SK-N-SH treated with all-trans-retinoic acid at 6 μM for 48 hours (cell line): ENCODE results near the gene PPIG.

Experiments
- ATAC-seq: fragments of 200-7000 bp; cut with Tn5 transposase; 3 replicates; pipeline ENCODE4 v1.9.1; 2020; ENCODE audit warnings: mild to moderate bottlenecking, moderate library complexity
- ARNTL ChIP-seq: fragments of 450-650 bp; formaldehyde crosslinking; IDR thresholded peaks from 2 replicates; pipeline ENCODE4 v1.5.0; 2020; ENCODE audit warnings: low read depth, mild to moderate bottlenecking, moderate library complexity, borderline replicate concordance
- BACH2 ChIP-seq: fragments of 250-450 bp; sonication (Bioruptor Pico); IDR thresholded peaks from 2 replicates; pipeline ENCODE4 v1.9.0; 2021; ENCODE audit warnings: mild to moderate bottlenecking, borderline replicate concordance
- CSDC2 ChIP-seq: fragments of 250-450 bp; sonication (Bioruptor Pico); IDR thresholded peaks from 2 replicates; pipeline ENCODE4 v1.5.0; 2020; ENCODE audit warnings: mild to moderate bottlenecking, moderate library complexity
- ESRRG ChIP-seq: fragments of 250-450 bp; sonication (Bioruptor Pico); IDR thresholded peaks from 2 replicates; pipeline ENCODE4 v1.6.1; 2021; ENCODE audit warnings: mild to moderate bottlenecking
- GLIS3 ChIP-seq: fragments of 250-450 bp; sonication (Bioruptor Pico); IDR thresholded peaks from 2 replicates; pipeline ENCODE4 v1.5.0; 2020; ENCODE audit warnings: mild to moderate bottlenecking, moderate library complexity
- ISL1 ChIP-seq: fragments of 250-450 bp; sonication (Bioruptor Pico); IDR thresholded peaks from 2 replicates; pipeline ENCODE4 v2.1.2; 2022; ENCODE audit warnings: mild to moderate bottlenecking, moderate library complexity
- OSR1 ChIP-seq: fragments of 250-450 bp; sonication (Bioruptor Pico); IDR thresholded peaks from 2 replicates; pipeline ENCODE4 v1.8.0; 2022; ENCODE audit warnings: moderate library complexity, mild to moderate bottlenecking, inconsistent platforms
- PPARA ChIP-seq: fragments of 250-450 bp; sonication (Bioruptor Pico); IDR thresholded peaks from 2 replicates; pipeline ENCODE4 v1.5.0; 2020; ENCODE audit warnings: mild to moderate bottlenecking, borderline replicate concordance
- TCF4 ChIP-seq: fragments of 250-450 bp; sonication (Bioruptor Pico); IDR thresholded peaks from 2 replicates; pipeline ENCODE4 v1.8.0; 2021; ENCODE audit warnings: mild to moderate bottlenecking, moderate library complexity, borderline replicate concordance
- TOX ChIP-seq: fragments of 250-450 bp; sonication (Bioruptor Pico); IDR thresholded peaks from 2 replicates; pipeline ENCODE4 v1.8.0; 2021; ENCODE audit warnings: mild to moderate bottlenecking, moderate library complexity, borderline replicate concordance
- ZC3H10 ChIP-seq: fragments of 250-450 bp; sonication (Bioruptor Pico); IDR thresholded peaks from 2 replicates; pipeline ENCODE4 v1.5.1; 2021; ENCODE audit warnings: mild to moderate bottlenecking, moderate library complexity
- ZFP30 ChIP-seq: fragments of 450-650 bp; formaldehyde crosslinking; IDR thresholded peaks from 2 replicates; pipeline ENCODE4 v1.5.0; 2022; ENCODE audit warnings: mild to moderate bottlenecking, moderate library complexity
- ZNF70 ChIP-seq: fragments of 450-650 bp; formaldehyde crosslinking; IDR thresholded peaks from 2 replicates; pipeline ENCODE4 v1.5.0; 2020; ENCODE audit warnings: mild to moderate bottlenecking, moderate library complexity
- ZNF8 ChIP-seq: fragments of 450-650 bp; formaldehyde crosslinking; IDR thresholded peaks from 2 replicates; pipeline ENCODE4 v1.5.0; 2020; ENCODE audit warnings: mild to moderate bottlenecking, moderate library complexity
- TF ChIP-seq, protein P1 (sequence below): fragments of 250-450 bp; sonication (Bioruptor Pico); IDR thresholded peaks from 2 replicates; pipeline ENCODE4 v1.8.0; 2020; ENCODE audit warnings: mild to moderate bottlenecking, moderate library complexity, borderline replicate concordance
- TF ChIP-seq, protein P2 (sequence below): fragments of 250-450 bp; sonication (Bioruptor Pico); IDR thresholded peaks from 2 replicates; pipeline ENCODE4 v1.5.1; 2021; ENCODE audit warnings: mild to moderate bottlenecking, moderate library complexity
- TF ChIP-seq, protein P3 (sequence below): fragments of 250-450 bp; sonication (Bioruptor Pico); IDR thresholded peaks from 2 replicates; pipeline ENCODE4 v1.5.0; 2020; ENCODE audit warnings: mild to moderate bottlenecking, moderate library complexity
- TF ChIP-seq, protein P4 (sequence below): fragments of 250-450 bp; sonication (Bioruptor Pico); IDR thresholded peaks from 2 replicates; pipeline ENCODE4 v1.8.0; 2021; ENCODE audit warnings: low read depth, mild to moderate bottlenecking, moderate library complexity, borderline replicate concordance

PPIG gene

DNA sequence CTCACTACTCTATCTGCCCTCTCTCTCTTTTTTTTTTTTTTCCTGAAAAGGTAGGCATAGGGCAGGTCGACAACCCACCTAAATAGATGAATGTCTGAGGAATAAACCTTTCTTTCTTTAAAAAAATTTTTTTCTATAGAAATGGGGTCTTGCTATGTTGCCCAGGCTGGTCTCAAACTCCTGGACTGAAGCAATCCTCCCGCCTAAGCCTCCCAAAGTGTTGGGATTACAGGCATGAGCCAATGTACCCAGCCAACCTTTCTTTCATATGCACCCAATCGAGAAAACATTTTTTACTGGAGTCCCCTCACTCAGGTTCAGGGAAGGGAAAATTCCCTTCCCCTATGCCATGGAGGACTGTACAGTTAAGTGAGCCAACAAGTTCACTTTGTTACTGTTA, 79.1 kb downstream of the PPIG start:
- ATAC-seq, result no peak
- TF ChIP-seq ESRRG, result no peak
- no peak for TF ChIP-seq CSDC2 (CRISPR knock-in tag)
- TF ChIP-seq ZNF70, result no peak
- TF ChIP-seq ARNTL (CRISPR knock-in tag), result no peak

DNA sequence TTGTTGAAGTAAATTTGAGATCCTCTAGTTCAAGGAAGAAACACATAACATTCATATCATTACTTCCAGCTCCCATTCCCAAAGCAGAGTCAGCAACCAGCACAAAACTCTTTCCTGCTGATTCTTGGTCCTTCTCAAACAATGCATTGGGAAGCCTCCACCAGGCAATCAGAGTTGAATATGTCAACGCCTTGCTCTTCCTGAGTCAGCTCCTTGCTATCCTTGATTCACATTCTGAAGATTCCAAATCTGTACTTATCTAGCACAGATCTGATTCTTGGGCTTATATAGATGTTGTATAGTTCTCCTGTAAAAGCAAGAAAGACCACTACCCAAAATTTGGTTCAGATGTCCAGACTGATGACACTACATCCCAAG, 80.4 kb downstream of the PPIG start:
- no peak for TF ChIP-seq TCF4
- TF ChIP-seq, protein P1, sequence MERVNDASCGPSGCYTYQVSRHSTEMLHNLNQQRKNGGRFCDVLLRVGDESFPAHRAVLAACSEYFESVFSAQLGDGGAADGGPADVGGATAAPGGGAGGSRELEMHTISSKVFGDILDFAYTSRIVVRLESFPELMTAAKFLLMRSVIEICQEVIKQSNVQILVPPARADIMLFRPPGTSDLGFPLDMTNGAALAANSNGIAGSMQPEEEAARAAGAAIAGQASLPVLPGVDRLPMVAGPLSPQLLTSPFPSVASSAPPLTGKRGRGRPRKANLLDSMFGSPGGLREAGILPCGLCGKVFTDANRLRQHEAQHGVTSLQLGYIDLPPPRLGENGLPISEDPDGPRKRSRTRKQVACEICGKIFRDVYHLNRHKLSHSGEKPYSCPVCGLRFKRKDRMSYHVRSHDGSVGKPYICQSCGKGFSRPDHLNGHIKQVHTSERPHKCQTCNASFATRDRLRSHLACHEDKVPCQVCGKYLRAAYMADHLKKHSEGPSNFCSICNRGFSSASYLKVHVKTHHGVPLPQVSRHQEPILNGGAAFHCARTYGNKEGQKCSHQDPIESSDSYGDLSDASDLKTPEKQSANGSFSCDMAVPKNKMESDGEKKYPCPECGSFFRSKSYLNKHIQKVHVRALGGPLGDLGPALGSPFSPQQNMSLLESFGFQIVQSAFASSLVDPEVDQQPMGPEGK (CRISPR knock-in tag), result no peak
- TF ChIP-seq, protein P2, sequence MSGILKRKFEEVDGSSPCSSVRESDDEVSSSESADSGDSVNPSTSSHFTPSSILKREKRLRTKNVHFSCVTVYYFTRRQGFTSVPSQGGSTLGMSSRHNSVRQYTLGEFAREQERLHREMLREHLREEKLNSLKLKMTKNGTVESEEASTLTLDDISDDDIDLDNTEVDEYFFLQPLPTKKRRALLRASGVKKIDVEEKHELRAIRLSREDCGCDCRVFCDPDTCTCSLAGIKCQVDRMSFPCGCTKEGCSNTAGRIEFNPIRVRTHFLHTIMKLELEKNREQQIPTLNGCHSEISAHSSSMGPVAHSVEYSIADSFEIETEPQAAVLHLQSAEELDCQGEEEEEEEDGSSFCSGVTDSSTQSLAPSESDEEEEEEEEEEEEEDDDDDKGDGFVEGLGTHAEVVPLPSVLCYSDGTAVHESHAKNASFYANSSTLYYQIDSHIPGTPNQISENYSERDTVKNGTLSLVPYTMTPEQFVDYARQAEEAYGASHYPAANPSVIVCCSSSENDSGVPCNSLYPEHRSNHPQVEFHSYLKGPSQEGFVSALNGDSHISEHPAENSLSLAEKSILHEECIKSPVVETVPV (CRISPR knock-in tag), result no peak
- TF ChIP-seq ZC3H10 (CRISPR knock-in tag), result no peak
- TF ChIP-seq PPARA (CRISPR knock-in tag), result no peak
- no peak for ATAC-seq

DNA sequence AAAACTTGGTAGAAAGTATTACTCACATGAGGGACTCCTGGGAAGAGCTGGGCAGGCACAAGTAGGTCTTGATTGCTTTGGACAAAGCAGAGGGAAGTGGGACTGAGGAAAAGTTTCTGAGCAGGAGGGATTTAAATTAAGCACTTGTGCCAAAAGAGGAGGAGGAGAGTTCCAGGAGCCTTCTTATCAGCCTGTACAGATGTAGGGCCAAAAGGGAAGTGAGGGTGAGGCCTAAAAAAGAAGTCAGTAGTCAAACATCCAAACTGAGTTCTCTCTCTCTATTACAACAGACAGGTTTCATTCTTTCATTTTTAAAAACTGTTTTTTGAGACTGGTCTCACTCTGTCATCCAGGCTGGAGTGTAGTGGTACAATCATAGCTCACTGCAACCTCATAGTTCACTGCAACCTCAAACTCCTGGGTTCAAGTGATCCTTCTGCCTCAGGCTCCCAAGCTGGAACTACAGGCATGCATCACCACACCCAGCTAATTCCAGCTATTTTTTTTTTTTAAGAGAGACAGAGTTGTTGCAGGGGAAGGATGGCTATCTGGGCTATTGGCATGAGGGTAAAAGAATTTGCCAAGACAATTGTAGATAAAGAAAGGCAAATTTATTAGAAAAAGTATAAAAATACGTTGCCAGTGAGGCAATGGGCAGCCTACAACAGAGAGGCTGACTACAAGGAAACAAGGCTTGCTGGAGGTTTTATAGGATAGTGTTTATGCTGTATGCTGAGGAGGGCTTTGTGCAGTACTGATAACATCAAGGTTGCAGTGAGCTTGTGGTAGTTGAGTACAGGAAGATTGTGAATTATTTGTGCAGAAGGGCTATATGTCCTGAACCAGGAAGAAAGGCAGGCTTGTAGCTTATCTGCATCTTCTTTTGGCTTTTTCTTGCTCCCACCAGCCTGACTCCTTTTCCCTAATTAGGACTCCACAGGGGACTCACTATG, 81.1 kb downstream of the PPIG start:
- no peak for ATAC-seq
- TF ChIP-seq, protein P2 (CRISPR knock-in tag), result no peak
- no peak for TF ChIP-seq CSDC2 (CRISPR knock-in tag)
- no peak for TF ChIP-seq BACH2 (CRISPR knock-in tag)
- TF ChIP-seq, protein P3, sequence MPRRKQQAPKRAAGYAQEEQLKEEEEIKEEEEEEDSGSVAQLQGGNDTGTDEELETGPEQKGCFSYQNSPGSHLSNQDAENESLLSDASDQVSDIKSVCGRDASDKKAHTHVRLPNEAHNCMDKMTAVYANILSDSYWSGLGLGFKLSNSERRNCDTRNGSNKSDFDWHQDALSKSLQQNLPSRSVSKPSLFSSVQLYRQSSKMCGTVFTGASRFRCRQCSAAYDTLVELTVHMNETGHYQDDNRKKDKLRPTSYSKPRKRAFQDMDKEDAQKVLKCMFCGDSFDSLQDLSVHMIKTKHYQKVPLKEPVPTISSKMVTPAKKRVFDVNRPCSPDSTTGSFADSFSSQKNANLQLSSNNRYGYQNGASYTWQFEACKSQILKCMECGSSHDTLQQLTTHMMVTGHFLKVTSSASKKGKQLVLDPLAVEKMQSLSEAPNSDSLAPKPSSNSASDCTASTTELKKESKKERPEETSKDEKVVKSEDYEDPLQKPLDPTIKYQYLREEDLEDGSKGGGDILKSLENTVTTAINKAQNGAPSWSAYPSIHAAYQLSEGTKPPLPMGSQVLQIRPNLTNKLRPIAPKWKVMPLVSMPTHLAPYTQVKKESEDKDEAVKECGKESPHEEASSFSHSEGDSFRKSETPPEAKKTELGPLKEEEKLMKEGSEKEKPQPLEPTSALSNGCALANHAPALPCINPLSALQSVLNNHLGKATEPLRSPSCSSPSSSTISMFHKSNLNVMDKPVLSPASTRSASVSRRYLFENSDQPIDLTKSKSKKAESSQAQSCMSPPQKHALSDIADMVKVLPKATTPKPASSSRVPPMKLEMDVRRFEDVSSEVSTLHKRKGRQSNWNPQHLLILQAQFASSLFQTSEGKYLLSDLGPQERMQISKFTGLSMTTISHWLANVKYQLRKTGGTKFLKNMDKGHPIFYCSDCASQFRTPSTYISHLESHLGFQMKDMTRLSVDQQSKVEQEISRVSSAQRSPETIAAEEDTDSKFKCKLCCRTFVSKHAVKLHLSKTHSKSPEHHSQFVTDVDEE, result no peak
- no peak for TF ChIP-seq ZC3H10 (CRISPR knock-in tag)
- TF ChIP-seq OSR1, result no peak

DNA sequence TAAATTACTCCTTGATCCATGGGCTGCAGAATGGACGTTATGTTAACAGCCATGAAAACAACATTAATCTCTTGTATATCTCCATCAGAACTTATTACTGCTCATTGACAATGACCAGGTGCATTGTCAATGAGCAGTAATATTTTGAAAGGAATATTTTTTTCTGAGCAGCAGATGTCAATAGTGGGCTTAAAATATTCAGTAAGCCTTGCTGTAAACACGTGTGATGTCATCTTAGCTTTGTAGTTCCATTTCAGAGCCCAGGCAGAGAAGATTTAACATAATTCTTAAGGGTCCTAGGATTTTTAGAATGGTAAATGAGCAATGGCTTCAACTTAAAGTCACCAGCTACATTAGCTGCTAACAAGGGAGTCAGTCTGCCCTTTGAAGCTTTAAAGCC, 83.4 kb downstream of the PPIG start:
- ATAC-seq, result no peak
- TF ChIP-seq, protein P2 (CRISPR knock-in tag), result no peak
- TF ChIP-seq ESRRG (no peak), CSDC2 (CRISPR knock-in tag) (no peak), TOX (CRISPR knock-in tag) (no peak), ZFP30 (no peak), ZC3H10 (CRISPR knock-in tag) (no peak), GLIS3 (no peak), ISL1 (CRISPR knock-in tag) (no peak), ZNF8 (CRISPR knock-in tag) (no peak), TCF4 (no peak)
- TF ChIP-seq, protein P1 (CRISPR knock-in tag), result no peak
- TF ChIP-seq, protein P3, result no peak
- TF ChIP-seq, protein P4, sequence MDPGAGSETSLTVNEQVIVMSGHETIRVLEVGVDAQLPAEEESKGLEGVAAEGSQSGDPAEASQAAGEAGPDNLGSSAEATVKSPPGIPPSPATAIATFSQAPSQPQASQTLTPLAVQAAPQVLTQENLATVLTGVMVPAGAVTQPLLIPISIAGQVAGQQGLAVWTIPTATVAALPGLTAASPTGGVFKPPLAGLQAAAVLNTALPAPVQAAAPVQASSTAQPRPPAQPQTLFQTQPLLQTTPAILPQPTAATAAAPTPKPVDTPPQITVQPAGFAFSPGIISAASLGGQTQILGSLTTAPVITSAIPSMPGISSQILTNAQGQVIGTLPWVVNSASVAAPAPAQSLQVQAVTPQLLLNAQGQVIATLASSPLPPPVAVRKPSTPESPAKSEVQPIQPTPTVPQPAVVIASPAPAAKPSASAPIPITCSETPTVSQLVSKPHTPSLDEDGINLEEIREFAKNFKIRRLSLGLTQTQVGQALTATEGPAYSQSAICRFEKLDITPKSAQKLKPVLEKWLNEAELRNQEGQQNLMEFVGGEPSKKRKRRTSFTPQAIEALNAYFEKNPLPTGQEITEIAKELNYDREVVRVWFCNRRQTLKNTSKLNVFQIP (CRISPR knock-in tag), result no peak
